ENCODE results near the gene P2RY8.
A peak's percentile ranks its signal among the peaks of the same experiment; 100 is the strongest.

P2RY8 gene

DNA sequence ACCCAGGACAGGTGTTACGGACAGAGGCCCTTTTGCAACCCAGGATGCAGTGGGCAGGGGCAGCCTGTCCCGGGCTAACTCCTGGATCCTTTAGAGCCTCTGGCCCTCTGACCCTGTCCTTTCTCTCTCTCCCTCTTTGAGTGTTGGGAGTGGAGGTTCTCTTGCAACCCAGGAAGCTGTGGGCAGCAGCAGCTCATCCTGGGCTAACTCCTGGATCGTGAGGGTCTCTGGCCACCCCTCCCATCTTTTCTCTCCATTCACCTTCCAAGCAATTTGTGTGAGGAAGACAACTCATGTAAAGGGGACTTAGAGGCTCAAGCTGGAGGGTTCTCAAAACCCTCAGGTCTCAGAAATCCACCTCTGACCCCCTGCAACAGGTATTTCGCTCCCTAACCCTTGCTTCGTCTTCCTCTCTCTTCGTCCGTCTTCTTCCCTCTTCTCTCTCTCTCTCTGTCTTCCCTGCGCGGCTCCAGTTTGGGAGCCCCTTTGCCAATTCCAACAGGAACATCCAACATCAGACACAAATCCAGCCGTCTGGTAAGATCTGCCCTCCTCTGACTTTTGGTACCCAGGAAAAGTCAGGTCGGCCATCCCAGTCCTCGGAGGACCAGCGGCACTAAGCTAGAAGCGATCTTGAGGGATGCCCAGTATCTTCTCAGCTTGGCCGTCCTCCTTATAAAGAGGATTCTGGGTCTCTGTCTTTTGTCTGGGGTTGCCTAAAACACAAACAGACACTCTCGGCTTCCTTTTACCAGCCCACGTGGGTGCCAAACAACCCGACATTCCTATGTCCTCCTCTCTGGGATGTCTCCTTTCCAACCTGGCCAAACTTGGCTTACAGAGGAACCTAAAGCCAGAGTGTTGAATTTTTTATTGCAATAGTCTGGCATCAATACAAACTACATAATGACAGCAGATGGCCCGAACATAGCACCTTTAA, 92.2 kb downstream of the P2RY8 start:
- over 99% methylated on average over 17 of the region's 19 CpGs for WGBS
- Histone ChIP-seq H2BK5ac (ENCODE audit: low read depth, low read length, poor library complexity, severe bottlenecking) (no peak overlapping the region), H4K91ac (ENCODE audit: low read length) (no peak overlapping the region), H2BK12ac (ENCODE audit: low read length in 2 of 2) (no peak overlapping the region), H3K4ac (ENCODE audit: low read depth in 1 of 2, low read length in 2 of 2) (no peak overlapping the region), H3K4me2 (ENCODE audit: low read length, poor library complexity, severe bottlenecking) (no peak overlapping the region), H3K9ac (ENCODE audit: low read length) (no peak overlapping the region), H3K4me1 (ENCODE audit: control insufficient read depth, insufficient read depth, low read depth, low read length) (peaks cover 4% of the 10 kb centered on the region), H2BK120ac (ENCODE audit: low read depth, low read length) (no peak overlapping the region), H2AFZ (ENCODE audit: low read depth, low read length) (no peak overlapping the region), H3K36me3 (ENCODE audit: control insufficient read depth in 1 of 2, insufficient read depth in 2 of 2, low read depth in 1 of 2, low read length in 2 of 2) (peaks cover 33 to 38% of the 10 kb centered on the region in 2 experiments), H3K4me3 (ENCODE audit: insufficient read depth in 1 of 2, low read depth in 1 of 2, low read length in 2 of 2) (no peak overlapping the region), H2BK15ac (ENCODE audit: low read depth, poor library complexity, severe bottlenecking) (no peak overlapping the region), H2AK5ac (ENCODE audit: low read length, severe bottlenecking) (no peak overlapping the region), H3K18ac (ENCODE audit: low read depth in 1 of 2, low read length in 2 of 2) (no peak overlapping the region), H4K8ac (ENCODE audit: low read length) (no peak overlapping the region), H3K14ac (ENCODE audit: low read length in 2 of 2) (no peak overlapping the region), H3K23ac (ENCODE audit: low read length in 2 of 2) (no peak overlapping the region), H3K79me1 (replicated peaks; ENCODE audit: low read length, poor library complexity, severe bottlenecking) (peaks cover 30% of the 10 kb centered on the region), H3K27me3 (ENCODE audit: control insufficient read depth in 1 of 2, insufficient read depth in 1 of 2, low read length in 2 of 2) (no peaks in the 10 kb centered on the region), H3K27ac (ENCODE audit: low read length, poor library complexity, severe bottlenecking) (no peak overlapping the region), H3K9me3 (ENCODE audit: control insufficient read depth, low read length) (no peaks in the 10 kb centered on the region)
- no peak for DNase-seq

DNA sequence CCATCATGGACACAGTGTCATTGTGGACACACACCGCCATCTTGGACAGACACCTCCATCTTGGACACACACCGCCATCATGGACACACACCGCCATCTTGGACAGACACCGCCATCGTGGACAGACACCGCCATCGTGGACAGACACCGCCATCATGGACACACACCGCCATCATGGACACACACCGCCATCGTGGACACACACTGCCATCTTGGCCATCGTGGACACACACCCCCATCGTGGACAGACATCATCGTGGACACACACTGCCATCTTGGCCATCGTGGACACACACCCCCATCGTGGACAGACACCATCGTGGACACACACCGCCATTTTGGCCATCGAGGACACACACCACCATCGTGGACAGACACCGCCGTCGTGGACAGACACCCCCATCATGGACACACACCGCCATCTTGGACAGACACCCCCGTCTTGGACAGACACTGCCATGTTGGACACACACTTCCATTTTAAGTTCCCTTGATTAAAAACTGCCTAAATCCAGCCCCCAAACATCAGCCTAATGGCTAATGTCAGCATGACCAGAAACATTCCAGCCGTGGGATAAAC, 93.4 kb downstream of the P2RY8 start:
- WGBS = 90% methylated on average over 26 of the region's 26 CpGs
- peaks cover 4% of the 10 kb centered on the region for H3K4me1 ChIP-seq (ENCODE audit: control insufficient read depth, insufficient read depth, low read depth, low read length)
- H3K27me3 ChIP-seq (ENCODE audit: control insufficient read depth in 1 of 2, insufficient read depth in 1 of 2, low read length in 2 of 2) = no peaks in the 10 kb centered on the region
- no peak overlapping the region for H2AK5ac ChIP-seq (ENCODE audit: low read length, severe bottlenecking)
- peak overlapping the region; percentile 53 for H4K91ac ChIP-seq (ENCODE audit: low read length)
- no peak overlapping the region for H2BK5ac ChIP-seq (ENCODE audit: low read depth, low read length, poor library complexity, severe bottlenecking)
- H4K8ac ChIP-seq (ENCODE audit: low read length) = no peak overlapping the region
- H2BK15ac ChIP-seq (ENCODE audit: low read depth, poor library complexity, severe bottlenecking) = no peak overlapping the region
- no peak overlapping the region for H3K14ac ChIP-seq (ENCODE audit: low read length in 2 of 2)
- H3K4me3 ChIP-seq (ENCODE audit: insufficient read depth in 1 of 2, low read depth in 1 of 2, low read length in 2 of 2) = no peak overlapping the region
- H3K23ac ChIP-seq (ENCODE audit: low read length in 2 of 2) = no peak overlapping the region
- H3K18ac ChIP-seq (ENCODE audit: low read depth in 1 of 2, low read length in 2 of 2) = no peak overlapping the region
- H3K4ac ChIP-seq (ENCODE audit: low read depth in 1 of 2, low read length in 2 of 2) = no peak overlapping the region
- peaks cover 39 to 50% of the 10 kb centered on the region in 2 experiments for H3K36me3 ChIP-seq (ENCODE audit: control insufficient read depth in 1 of 2, insufficient read depth in 2 of 2, low read depth in 1 of 2, low read length in 2 of 2)
- H3K9ac ChIP-seq (ENCODE audit: low read length) = no peak overlapping the region
- H3K9me3 ChIP-seq (ENCODE audit: control insufficient read depth, low read length) = no peaks in the 10 kb centered on the region
- H3K27ac ChIP-seq (ENCODE audit: low read length, poor library complexity, severe bottlenecking) = no peak overlapping the region
- H2BK120ac ChIP-seq (ENCODE audit: low read depth, low read length) = no peak overlapping the region
- H2BK12ac ChIP-seq (ENCODE audit: low read length in 2 of 2) = no peak overlapping the region
- H2AFZ ChIP-seq (ENCODE audit: low read depth, low read length) = no peak overlapping the region
- H3K4me2 ChIP-seq (ENCODE audit: low read length, poor library complexity, severe bottlenecking) = no peak overlapping the region
- peaks cover 26% of the 10 kb centered on the region for H3K79me1 ChIP-seq (replicated peaks; ENCODE audit: low read length, poor library complexity, severe bottlenecking)
- no peak for DNase-seq

DNA sequence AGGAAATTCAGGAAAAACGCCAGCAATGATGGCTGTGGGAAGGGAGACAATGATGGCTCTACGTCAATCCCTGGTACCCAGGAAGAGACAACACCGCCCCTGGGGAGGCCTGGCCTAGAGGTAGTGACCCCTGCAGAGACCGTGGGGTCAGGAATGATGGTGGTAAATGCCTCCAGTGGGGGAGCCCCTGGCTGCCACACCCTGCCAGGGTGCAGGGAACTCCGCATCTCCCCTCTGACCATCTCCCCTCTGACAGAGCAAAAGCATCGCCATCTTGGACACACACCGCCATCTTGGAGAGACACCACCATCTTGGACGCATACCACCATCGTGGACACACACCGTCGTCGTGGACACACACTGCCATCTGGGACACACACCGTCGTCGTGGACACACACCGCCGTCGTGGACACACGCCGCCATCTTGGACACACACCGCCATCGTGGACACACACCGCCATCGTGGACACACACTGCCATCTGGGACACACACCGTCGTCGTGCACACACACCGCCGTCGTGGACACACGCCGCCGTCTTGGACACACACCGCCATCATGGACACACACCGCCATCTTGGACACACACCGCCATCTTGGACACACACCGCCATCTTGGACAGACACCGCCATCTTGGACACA, 94.1 kb downstream of the P2RY8 start:
- Histone ChIP-seq H3K4me3 (ENCODE audit: insufficient read depth in 1 of 2, low read depth in 1 of 2, low read length in 2 of 2) (no peak overlapping the region), H3K4me2 (ENCODE audit: low read length, poor library complexity, severe bottlenecking) (no peak overlapping the region), H4K8ac (ENCODE audit: low read length) (no peak overlapping the region), H3K18ac (ENCODE audit: low read depth in 1 of 2, low read length in 2 of 2) (no peak overlapping the region), H2BK120ac (ENCODE audit: low read depth, low read length) (no peak overlapping the region), H3K4ac (ENCODE audit: low read depth in 1 of 2, low read length in 2 of 2) (no peak overlapping the region), H2BK15ac (ENCODE audit: low read depth, poor library complexity, severe bottlenecking) (no peak overlapping the region), H2BK12ac (ENCODE audit: low read length in 2 of 2) (no peak overlapping the region), H2AK5ac (ENCODE audit: low read length, severe bottlenecking) (no peak overlapping the region), H3K23ac (ENCODE audit: low read length in 2 of 2) (no peak overlapping the region), H3K9ac (ENCODE audit: low read length) (no peak overlapping the region), H2BK5ac (ENCODE audit: low read depth, low read length, poor library complexity, severe bottlenecking) (no peak overlapping the region), H3K79me1 (replicated peaks; ENCODE audit: low read length, poor library complexity, severe bottlenecking) (peaks cover 26% of the 10 kb centered on the region), H3K4me1 (ENCODE audit: control insufficient read depth, insufficient read depth, low read depth, low read length) (peaks cover 4% of the 10 kb centered on the region), H3K14ac (ENCODE audit: low read length in 2 of 2) (no peak overlapping the region), H3K27me3 (ENCODE audit: control insufficient read depth in 1 of 2, insufficient read depth in 1 of 2, low read length in 2 of 2) (no peaks in the 10 kb centered on the region), H3K36me3 (ENCODE audit: control insufficient read depth in 1 of 2, insufficient read depth in 2 of 2, low read depth in 1 of 2, low read length in 2 of 2) (peaks cover 38 to 50% of the 10 kb centered on the region in 2 experiments), H4K91ac (ENCODE audit: low read length) (no peak overlapping the region), H3K27ac (ENCODE audit: low read length, poor library complexity, severe bottlenecking) (no peak overlapping the region), H2AFZ (ENCODE audit: low read depth, low read length) (no peak overlapping the region), H3K9me3 (ENCODE audit: control insufficient read depth, low read length) (no peaks in the 10 kb centered on the region)
- no peak for DNase-seq
- 90% methylated on average over 34 of the region's 38 CpGs for WGBS

All from mesenchymal stem cell (in vitro differentiated cells and primary cell).